Measurements from ENCODE around the gene CYTH1.

The CYTH1 gene

GRCh38 chr17:78803186-78803845, 21.2 kb upstream of the CYTH1 start:
- DNase-seq, result no peak

- no peak for DNase-seq
Observed at GRCh38 chr17:78802459-78802858, 20.4 kb upstream of the CYTH1 start.

GRCh38 chr17:78802008-78802407, 19.9 kb upstream of the CYTH1 start:
- no peak for DNase-seq

DNA sequence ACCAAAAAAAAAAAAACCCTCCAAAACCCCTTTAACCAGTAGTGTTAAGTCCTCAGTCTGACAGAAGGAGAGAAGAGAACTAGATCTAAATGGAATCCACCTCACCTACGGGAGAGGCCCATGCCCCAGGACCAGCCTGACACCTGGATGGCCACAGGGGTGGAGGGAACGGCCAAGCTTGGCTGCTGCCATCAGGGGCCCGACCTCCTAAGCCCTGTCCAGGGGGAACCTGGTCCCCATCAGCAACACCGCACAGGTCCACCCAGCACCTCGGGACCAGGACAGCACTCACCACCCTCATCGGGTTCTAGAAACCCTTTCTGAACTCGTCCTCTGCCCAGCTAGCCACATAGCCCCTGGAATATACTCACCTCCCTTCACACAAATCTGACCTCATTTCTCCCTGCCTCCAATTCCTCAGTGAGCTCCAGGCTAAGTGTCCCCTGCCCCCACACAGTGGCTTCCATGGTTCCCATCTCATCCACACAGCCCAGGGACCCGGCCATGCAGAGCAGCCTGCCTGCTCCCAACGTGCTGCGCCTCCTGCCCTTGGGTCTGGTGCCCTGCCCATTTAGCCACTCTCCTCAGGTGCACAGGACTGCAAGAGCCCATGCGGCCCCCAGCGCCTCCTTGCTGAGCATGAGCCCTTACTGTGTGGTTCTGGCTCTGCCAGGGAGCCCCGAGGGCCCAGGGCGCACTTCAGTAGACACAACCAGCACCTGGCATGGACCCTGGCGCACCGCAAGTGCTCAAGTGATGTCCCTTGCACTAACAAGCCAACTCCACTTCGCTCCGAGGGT, 18.3 kb upstream of the CYTH1 start:
- DNase-seq, result no peak

- DNase-seq, result no peak
Observed at GRCh38 chr17:78798695-78799559, 16.9 kb upstream of the CYTH1 start.

GRCh38 chr17:78797691-78798585, 15.9 kb upstream of the CYTH1 start:
- DNase-seq, result no peak

DNA sequence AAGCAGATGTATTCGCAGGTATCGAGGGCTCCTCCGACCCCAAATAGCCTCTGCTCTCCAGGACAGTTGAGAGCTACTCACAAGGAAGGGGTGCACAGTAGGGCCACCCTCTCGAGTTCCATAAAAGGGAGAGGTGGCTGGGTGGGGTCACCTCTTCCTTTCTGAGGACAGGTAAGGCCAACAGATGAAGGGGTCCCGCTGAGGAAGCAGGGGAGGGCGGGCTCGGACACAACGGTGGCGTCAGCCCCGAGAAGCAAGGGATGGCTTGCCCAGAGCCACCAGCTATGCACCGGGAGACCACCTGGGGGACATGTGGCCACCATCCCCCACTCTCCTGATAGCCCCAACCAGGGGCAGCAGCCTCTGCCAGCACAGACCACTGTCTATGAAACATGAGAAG, 15.1 kb upstream of the CYTH1 start:
- DNase-seq, result no peak

DNA sequence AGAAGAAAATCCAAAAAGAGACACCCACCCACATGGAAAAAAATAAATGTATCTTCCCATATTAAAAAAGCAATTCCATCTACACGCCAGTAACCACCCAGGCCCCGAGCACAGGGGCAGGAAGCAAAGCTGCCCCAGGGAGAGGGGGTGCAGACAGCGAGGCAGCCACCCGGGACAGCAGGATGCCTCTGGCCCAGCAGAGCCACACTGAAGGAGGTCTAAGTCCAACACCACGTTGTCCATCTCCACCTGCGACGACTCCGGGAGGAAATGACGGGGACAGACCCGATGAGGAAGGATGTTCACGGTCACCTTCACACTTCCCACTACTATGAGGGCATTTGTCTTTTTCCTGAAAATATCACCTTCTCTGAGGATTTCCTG, 14.4 kb upstream of the CYTH1 start:
- DNase-seq, result no peak

GRCh38 chr17:78795861-78796516, 13.9 kb upstream of the CYTH1 start:
- no peak for DNase-seq

DNA sequence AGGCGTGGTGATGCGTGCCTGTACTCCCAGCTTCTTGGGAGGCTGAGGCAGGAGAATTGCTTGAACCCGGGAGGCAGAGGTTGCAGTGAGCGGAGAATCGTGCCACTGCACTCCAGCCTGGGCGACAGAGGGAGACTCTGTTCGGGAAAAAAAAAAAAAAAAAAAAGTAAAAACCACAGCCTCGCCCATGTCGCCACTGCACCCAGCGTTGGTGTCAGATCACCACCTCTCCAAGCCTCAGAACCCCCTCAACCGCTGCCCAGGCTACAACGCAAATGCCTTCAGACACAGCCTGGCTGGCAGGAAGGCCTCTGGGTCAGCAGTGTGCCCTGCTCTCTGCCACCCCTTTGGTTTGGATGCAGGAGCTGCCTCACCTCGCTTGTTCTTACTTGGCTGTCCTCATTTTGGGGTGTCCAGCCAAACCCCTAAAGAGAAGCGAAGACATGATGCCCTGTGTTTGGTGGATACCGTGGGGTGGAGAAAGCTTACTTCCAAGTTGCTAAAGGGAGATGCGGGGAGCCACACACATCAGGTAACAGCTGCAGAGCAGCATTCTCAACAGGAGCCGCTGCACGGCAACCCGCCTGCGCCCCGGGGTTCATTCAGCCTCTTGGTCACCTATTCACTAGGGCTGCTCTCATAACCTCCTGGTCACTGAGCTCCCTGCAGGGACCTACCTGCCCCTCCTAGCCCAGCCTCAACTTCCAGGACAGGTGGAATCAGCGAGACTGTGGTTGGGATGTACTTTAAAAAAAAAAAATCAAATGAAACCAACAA, 13.0 kb upstream of the CYTH1 start:
- no peak for DNase-seq

- DNase-seq, result no peak
Observed at GRCh38 chr17:78794399-78794798, 12.3 kb upstream of the CYTH1 start.

DNA sequence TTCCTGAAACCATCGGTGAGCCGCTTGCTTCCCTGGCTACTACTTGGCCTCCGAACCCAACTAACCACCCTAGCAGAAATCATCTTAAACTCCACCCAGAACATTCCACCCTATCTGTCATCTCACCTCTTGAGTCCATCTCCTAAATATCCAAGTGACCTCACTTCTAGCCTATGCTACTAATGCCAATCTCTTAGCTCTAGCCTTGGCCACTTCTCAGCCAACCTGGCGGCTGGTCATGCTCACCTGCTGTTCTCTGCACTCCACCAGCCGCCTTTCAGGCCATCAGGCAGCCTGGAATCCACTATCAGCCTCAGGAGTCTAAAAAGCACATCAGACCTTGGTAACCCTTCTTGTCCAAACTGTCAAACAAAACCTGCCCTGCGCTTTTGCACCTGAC, 11.9 kb upstream of the CYTH1 start:
- no peak for DNase-seq

- no peak for DNase-seq
Observed at GRCh38 chr17:78793415-78793814, 11.3 kb upstream of the CYTH1 start.

GRCh38 chr17:78791840-78792709, 10.0 kb upstream of the CYTH1 start:
- no peak for DNase-seq

DNA sequence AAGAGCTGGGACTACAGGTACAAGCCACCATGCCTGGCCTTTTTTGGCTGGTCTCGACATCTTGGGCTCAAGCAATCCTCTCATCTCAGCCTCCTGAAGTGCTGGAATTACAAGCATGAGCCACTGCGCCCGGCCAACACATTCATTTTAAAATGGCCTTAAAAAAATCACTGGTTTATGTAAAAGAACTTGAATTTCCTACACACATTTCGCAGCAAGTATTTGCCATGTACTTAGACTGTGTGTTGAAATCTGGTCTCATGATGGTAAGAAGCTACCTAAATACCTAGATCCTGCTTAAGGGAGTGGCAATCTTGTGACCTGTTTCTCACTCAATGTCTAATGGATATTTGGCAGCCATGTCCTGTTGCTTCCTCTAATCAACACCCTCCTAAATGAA, 8.5 kb upstream of the CYTH1 start:
- DNase-seq, result no peak

- no peak for DNase-seq
Observed at GRCh38 chr17:78789663-78790181, 7.6 kb upstream of the CYTH1 start.

- DNase-seq, result no peak
Observed at GRCh38 chr17:78789149-78789662, 7.1 kb upstream of the CYTH1 start.

GRCh38 chr17:78788451-78788850, 6.4 kb upstream of the CYTH1 start:
- no peak for DNase-seq

- no peak for DNase-seq
Observed at GRCh38 chr17:78787444-78787843, 5.4 kb upstream of the CYTH1 start.

GRCh38 chr17:78785663-78786057, 3.6 kb upstream of the CYTH1 start:
- no peak for DNase-seq

Measured in GOT3 (cell line).